Esophagus squamous epithelium (tissue), 5 donors: Measurements from ENCODE around the gene CNKSR3. TPM values are rescaled to one million over a fixed set of nuclear protein-coding genes. Genes with fewer than 3 reads are reported as not detected.

Experiments
- DNase-seq: peaks from one replicate; lab custom pipeline; 2025; lab: John Stamatoyannopoulos, UW
- H3K27ac ChIP-seq, 4 donors: fragments of 200-600 bp; sonication (generic); one replicate each; pipeline ENCODE4 v1.5.1; 2016 to 2019; ENCODE audit warnings: mild to moderate bottlenecking in 1 of 4
- H3K27me3 ChIP-seq, 4 donors: fragments of 200-600 bp; sonication (generic); 1 replicate in 3 of 4; 2 replicates in 1 of 4; pipeline versions ENCODE4 v1.5.1 to v1.6.0; 2017 to 2021; ENCODE audit warnings: antibody characterized with exemption in 1 of 4
- H3K36me3 ChIP-seq, 3 donors: fragments of 200-600 bp; sonication (generic); one replicate each; pipeline ENCODE4 v1.5.1; 2016 to 2019
- H3K4me1 ChIP-seq, 3 donors: fragments of 200-600 bp; sonication (generic); one replicate each; pipeline ENCODE4 v1.5.1; 2017 to 2019
- H3K4me3 ChIP-seq, 4 donors: fragments of 200-600 bp; sonication (generic); 1 replicate in 3 of 4; 2 replicates in 1 of 4; pipeline ENCODE4 v1.5.1; 2016 to 2019; ENCODE audit warnings: mild to moderate bottlenecking in 2 of 4, moderate library complexity in 1 of 4
- H3K9me3 ChIP-seq, 3 donors: fragments of 200-600 bp; sonication (generic); one replicate each; pipeline ENCODE4 v1.5.1; 2016 to 2019
- POLR2A ChIP-seq, 4 donors: fragments of 450-650 bp; IDR thresholded peaks; one replicate each; pipeline ENCODE4 v1.6.1; 2017; ENCODE audit warnings: antibody characterized with exemption in 4 of 4, mild to moderate bottlenecking in 4 of 4, moderate library complexity in 3 of 4
- WGBS, 2 donors: methylation state at CpG; one replicate each; pipeline ENCODE4 v1.1.5; 2018; 5-methylcytosine and 5-hydroxymethylcytosine counted together
- intact Hi-C: fragments of 100-400 bp; cut with DNase I; formaldehyde crosslinking; loops from one replicate; pipeline ENCODE4 v1.15.0; 2022
- total RNA-seq, 4 donors: library from RNA; depleted of rRNA; stranded (reverse); fragments of >200 nt; gene quantifications; one replicate each; pipeline ENCODE4 v1.1.0, GENCODE V29; 2016
- TF ChIP-seq, protein P1 (sequence below), 6 experiments: fragments of 450-650 bp in 4 of 6; fragments of 200-600 bp in 2 of 6; sonication (generic) in 2 of 6; IDR thresholded peaks; one replicate each; pipeline ENCODE4 v1.5.1; 2016 to 2019; ENCODE audit warnings: antibody characterized with exemption in 6 of 6, mild to moderate bottlenecking in 4 of 6, moderate library complexity in 4 of 6
- donor health status: DM: yes; HTN: yes; CAD: no.

Gene CNKSR3
- total RNA-seq, 4 donors from 2014 or later = 10.2 to 18.8 (median 13.8) TPM

DNA sequence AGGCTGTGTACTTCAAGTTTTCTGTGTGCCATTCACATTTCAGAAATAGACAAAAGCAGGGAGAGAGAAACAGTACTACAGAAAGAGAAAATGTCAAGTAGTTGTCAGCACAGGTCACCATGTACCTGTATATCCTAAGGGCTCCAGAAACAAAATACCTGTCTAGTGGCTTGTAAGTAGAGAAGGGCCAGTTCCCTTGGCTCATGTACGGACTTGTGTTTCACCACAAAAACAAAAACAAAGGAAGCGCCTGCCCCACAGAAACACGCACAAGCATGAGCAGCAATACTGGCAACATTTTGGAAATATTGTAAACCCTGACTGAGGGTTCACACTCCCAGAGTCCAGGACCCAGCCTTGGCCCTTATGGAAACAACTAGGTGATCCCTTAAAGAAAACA, 44.3 kb downstream of the CNKSR3 start:
- peaks cover 0 to 3% (median 0%) of the 10 kb centered on the region in 3 donors for H3K9me3 ChIP-seq
- H3K27me3 ChIP-seq = no peaks in the 10 kb centered on the region
- WGBS, 2 donors = 46 to 47% methylated on average over 3 of the region's 3 CpGs
- no peaks in the 10 kb centered on the region for H3K36me3 ChIP-seq
- H3K4me1 ChIP-seq = peaks cover 0 to 55% (median 15%) of the 10 kb centered on the region in 3 donors
- no peak overlapping the region for H3K4me3 ChIP-seq
- no peak for DNase-seq
- peak overlapping the region in 3 of 4 donors; percentile 27 to 66 (median 39) for H3K27ac ChIP-seq
- TF ChIP-seq POLR2A (IDR thresholded peaks at IDR 0.05) = no peak
- TF ChIP-seq, protein P1, sequence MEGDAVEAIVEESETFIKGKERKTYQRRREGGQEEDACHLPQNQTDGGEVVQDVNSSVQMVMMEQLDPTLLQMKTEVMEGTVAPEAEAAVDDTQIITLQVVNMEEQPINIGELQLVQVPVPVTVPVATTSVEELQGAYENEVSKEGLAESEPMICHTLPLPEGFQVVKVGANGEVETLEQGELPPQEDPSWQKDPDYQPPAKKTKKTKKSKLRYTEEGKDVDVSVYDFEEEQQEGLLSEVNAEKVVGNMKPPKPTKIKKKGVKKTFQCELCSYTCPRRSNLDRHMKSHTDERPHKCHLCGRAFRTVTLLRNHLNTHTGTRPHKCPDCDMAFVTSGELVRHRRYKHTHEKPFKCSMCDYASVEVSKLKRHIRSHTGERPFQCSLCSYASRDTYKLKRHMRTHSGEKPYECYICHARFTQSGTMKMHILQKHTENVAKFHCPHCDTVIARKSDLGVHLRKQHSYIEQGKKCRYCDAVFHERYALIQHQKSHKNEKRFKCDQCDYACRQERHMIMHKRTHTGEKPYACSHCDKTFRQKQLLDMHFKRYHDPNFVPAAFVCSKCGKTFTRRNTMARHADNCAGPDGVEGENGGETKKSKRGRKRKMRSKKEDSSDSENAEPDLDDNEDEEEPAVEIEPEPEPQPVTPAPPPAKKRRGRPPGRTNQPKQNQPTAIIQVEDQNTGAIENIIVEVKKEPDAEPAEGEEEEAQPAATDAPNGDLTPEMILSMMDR (IDR thresholded peaks at IDR 0.05) = no peak
- intact Hi-C loops = no loop called here

DNA sequence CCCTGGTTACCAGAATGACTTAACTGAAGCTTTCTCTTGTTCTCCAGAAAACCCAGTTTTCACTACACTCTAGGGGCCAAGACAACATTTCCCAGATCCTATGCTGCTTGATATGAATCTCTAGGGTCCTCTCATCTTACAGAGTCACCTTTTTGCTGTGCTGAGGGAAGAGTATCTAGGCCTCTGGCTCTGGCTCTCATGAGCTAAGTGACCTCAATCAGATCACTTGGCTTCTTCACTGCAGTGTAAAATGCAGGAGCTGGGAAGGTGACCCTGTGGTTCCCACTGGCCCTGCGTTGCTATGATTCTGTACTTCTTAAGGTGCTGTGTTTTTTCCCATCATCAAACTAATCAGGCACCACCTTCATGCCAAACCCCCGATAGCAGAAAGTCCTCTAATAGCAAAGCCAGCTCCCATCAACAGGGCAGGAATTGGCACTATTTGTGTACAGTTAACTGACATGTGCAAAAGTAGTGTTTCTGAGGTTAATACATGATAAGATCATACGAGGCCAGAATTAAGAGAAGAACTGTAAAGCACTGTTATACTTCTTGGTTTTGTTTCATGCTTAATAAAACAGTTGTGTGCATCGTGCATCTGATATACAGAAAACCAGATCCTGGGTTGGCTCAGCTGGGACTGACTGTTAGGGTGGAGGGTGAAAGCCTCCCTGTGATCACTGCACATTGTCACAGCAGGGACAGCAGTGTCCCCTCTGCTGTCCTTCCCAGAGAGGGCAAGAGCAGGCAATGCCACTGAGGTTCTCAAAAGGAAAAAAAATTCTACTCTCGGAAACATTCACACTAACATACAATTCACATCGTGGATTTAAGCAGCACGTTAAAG, 46.7 kb downstream of the CNKSR3 start:
- no peak for DNase-seq
- WGBS, 2 donors = 64 to 75% methylated on average over 7 of the region's 7 CpGs
- Histone ChIP-seq H3K27me3 (no peaks in the 10 kb centered on the region), H3K4me3 (no peak overlapping the region), H3K36me3 (no peaks in the 10 kb centered on the region), H3K4me1 (peaks cover 0 to 60% (median 14%) of the 10 kb centered on the region in 3 donors), H3K9me3 (no peaks in the 10 kb centered on the region), H3K27ac (no peak overlapping the region)
- TF ChIP-seq, protein P1 (IDR thresholded peaks at IDR 0.05) = no peak
- TF ChIP-seq POLR2A (IDR thresholded peaks at IDR 0.05) = no peak
- intact Hi-C loops = no loop called here

DNA sequence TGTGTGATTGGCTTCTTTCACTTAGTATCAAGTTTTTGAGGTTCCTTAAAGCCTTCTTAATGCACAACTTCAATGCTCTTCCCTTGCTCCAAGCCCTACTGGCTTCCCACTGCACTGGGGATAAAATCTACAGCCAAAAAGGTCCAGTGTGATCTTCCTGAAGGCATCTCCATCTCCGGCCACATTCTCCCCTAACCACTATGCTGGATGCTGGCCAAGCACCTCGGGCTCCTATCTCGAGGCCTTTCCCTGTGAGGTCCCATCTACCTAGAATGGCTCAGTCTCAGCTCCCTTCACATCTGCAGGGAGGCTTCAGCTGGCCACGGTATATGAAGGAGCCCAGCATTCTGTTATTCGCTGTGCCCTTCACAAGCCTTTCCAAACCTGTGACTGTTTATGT, 48.1 kb downstream of the CNKSR3 start:
- no peak overlapping the region for H3K4me3 ChIP-seq
- H3K27ac ChIP-seq = no peak overlapping the region
- intact Hi-C loops = no loop called here
- DNase-seq = no peak
- no peaks in the 10 kb centered on the region for H3K27me3 ChIP-seq
- H3K4me1 ChIP-seq = peaks cover 0 to 71% (median 24%) of the 10 kb centered on the region in 3 donors
- H3K36me3 ChIP-seq = no peaks in the 10 kb centered on the region
- WGBS, 2 donors = 61 to 72% methylated on average over 5 of the region's 5 CpGs
- no peak for TF ChIP-seq POLR2A (IDR thresholded peaks at IDR 0.05)
- TF ChIP-seq, protein P1 (IDR thresholded peaks at IDR 0.05) = no peak
- H3K9me3 ChIP-seq = no peaks in the 10 kb centered on the region

DNA sequence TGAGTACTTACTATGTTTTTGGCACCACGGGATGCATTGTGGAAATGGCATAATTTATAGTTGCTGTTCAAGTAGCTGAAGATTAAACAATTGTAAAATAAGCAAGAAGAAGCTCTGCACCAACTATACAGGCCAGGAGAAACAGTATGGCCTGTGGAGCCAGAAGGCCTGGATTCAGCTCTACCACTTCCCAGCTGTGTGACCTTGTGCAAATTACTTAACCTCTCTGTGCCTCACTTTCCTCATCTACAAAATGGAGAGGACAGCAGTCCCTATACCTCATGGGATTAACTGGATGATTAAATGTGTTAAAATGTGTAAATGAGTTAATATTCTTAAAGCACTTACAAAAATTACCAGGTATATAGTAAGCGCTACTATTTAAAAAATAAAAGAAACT, 49.1 kb downstream of the CNKSR3 start:
- Histone ChIP-seq H3K9me3 (no peaks in the 10 kb centered on the region), H3K4me3 (no peak overlapping the region), H3K27ac (no peak overlapping the region), H3K36me3 (no peaks in the 10 kb centered on the region), H3K4me1 (peaks cover 0 to 68% (median 29%) of the 10 kb centered on the region in 3 donors), H3K27me3 (no peaks in the 10 kb centered on the region)
- intact Hi-C loops = no loop called here
- WGBS, 2 donors = 88 to 90% methylated on average over 2 of the region's 2 CpGs
- DNase-seq = no peak
- TF ChIP-seq POLR2A (IDR thresholded peaks at IDR 0.05) = no peak
- TF ChIP-seq, protein P1 (IDR thresholded peaks at IDR 0.05) = no peak

DNA sequence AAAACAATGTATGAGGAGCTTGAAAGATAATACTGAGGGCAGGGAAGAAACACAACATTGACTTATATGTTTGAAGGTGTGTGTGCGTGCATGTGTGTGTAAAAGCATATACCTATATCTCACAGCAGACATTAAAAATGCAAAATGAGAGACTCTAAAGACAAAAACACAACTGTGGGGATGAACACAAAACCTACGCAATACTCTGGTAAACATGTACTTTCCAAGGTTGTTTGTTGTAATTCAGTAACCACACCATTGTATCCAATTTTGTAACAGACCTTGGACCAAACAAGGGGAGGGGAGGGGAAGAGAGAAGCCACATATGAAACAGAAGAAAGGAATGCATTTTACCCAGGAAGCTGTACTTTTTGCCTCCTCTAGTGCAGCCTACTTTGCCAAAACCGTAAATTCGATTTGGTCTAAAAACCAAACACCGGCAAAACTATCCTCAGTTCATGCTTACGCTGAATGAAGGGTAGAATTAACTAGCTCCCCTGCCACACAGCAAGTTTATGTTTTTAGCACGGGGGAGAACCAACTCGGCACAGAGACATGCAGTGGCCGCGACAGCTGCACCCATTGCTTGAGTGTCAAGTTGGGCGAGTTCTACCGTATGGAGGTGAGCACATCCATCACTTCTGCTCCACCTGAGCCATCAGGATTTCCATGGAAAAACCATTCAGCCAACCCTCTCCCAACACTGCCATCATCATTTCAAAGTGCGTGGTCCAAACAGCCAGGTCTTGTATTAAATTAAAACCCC, 50.0 kb downstream of the CNKSR3 start:
- TF ChIP-seq, protein P1 (IDR thresholded peaks at IDR 0.05) = no peak
- no peak for TF ChIP-seq POLR2A (IDR thresholded peaks at IDR 0.05)
- 80 to 92% methylated on average over 13 of the region's 13 CpGs for WGBS, 2 donors
- Histone ChIP-seq H3K4me3 (no peak overlapping the region), H3K27ac (no peak overlapping the region), H3K36me3 (no peaks in the 10 kb centered on the region), H3K9me3 (no peaks in the 10 kb centered on the region), H3K4me1 (peaks cover 0 to 59% (median 25%) of the 10 kb centered on the region in 3 donors), H3K27me3 (no peaks in the 10 kb centered on the region)
- no peak for DNase-seq
- intact Hi-C loops = no loop called here
